ENCODE data around the gene RAG2.

DNA sequence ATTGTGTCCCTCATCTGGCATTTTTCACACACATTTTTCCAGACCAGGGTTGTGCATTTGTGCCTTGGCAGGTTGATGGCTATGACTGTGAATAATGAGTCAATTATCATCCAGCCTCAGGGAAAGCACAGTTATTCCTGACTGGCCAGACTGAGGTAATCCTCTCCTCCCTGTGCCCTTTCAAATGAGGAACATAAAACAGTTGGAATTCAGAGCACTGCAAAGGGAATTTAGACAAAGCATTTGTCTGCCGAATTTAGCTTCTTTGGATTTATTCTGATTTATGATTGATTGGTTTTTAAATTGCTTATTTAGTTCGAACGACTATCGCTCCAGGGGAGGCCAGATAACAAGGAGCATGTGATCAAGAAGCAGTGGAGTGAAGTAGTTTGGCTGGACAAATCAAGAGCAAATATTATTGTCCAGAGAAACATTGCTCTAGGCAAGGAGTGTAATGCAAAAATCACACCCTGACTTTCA lies 30.8 kb upstream of the RAG2 start:
- TF ChIP-seq, protein P1, sequence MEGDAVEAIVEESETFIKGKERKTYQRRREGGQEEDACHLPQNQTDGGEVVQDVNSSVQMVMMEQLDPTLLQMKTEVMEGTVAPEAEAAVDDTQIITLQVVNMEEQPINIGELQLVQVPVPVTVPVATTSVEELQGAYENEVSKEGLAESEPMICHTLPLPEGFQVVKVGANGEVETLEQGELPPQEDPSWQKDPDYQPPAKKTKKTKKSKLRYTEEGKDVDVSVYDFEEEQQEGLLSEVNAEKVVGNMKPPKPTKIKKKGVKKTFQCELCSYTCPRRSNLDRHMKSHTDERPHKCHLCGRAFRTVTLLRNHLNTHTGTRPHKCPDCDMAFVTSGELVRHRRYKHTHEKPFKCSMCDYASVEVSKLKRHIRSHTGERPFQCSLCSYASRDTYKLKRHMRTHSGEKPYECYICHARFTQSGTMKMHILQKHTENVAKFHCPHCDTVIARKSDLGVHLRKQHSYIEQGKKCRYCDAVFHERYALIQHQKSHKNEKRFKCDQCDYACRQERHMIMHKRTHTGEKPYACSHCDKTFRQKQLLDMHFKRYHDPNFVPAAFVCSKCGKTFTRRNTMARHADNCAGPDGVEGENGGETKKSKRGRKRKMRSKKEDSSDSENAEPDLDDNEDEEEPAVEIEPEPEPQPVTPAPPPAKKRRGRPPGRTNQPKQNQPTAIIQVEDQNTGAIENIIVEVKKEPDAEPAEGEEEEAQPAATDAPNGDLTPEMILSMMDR (IDR thresholded peaks at IDR 0.05; ENCODE audit: borderline replicate concordance, extremely low read depth, low read length, poor library complexity, severe bottlenecking), result no peak
- no peak for TF ChIP-seq EZH2 (IDR thresholded peaks at IDR 0.05; ENCODE audit: borderline replicate concordance, low read depth, low read length, severe bottlenecking)
